H1 (cell line): ENCODE data around the gene SEMG2. TPM values are rescaled to one million over a fixed set of nuclear protein-coding genes. Genes with fewer than 3 reads are reported as not detected.

Experiments
- CTCF ChIA-PET: fragments of 300-600 bp; sonication (Branson Sonifier 250); formaldehyde crosslinking; loops from one replicate; lab custom pipeline; 2021; ENCODE audit not compliant: partially characterized antibody; lab: Charles Lee
- POLR2A ChIA-PET: fragments of 300-600 bp; sonication (Branson Sonifier 250); formaldehyde crosslinking; loops from one replicate; lab custom pipeline; 2021; ENCODE audit warnings: inconsistent platforms; ENCODE audit not compliant: partially characterized antibody; lab: Charles Lee
- DNase-seq, 2 experiments: peaks; one replicate each; pipeline versions ENCODE4 v3.0.0 to v3.0.0-alpha.2; 2010 to 2022; ENCODE audit warnings: low spot score in 2 of 2, low read depth in 1 of 2, mixed read lengths in 1 of 2
- FAIRE-seq: peaks from 2 replicates; lab custom pipeline; 2011; peaks lifted over from hg19 to GRCh38; lab: Jason Lieb, UNC
- H2AFZ ChIP-seq: 2 replicates; pipeline ENCODE4 v1.8.1; 2012; ENCODE audit warnings: low read length, inconsistent platforms
- H2AK5ac ChIP-seq: 2 replicates; pipeline ENCODE4 v1.6.1; 2013; ENCODE audit warnings: low read depth, low read length
- H2BK120ac ChIP-seq: replicated peaks from 2 replicates; pipeline ENCODE3; 2013; ENCODE audit warnings: low read depth, low read length, inconsistent platforms
- H2BK12ac ChIP-seq: 2 replicates; pipeline ENCODE4 v1.6.1; 2013; ENCODE audit warnings: low read depth, low read length
- H2BK15ac ChIP-seq: 2 replicates; pipeline ENCODE4 v1.6.1; 2013; ENCODE audit warnings: low read length
- H2BK20ac ChIP-seq: 2 replicates; pipeline ENCODE4 v1.6.1; 2013; ENCODE audit warnings: low read length
- H2BK5ac ChIP-seq: 2 replicates; pipeline ENCODE4 v1.6.1; 2013; ENCODE audit warnings: low read depth, low read length
- H3K14ac ChIP-seq: 2 replicates; pipeline ENCODE4 v1.6.1; 2013; ENCODE audit warnings: inconsistent platforms; ENCODE audit not compliant: insufficient read length
- H3K18ac ChIP-seq: 2 replicates; pipeline ENCODE4 v1.6.1; 2013; ENCODE audit warnings: low read length; ENCODE audit errors: extremely low read depth
- H3K23ac ChIP-seq: 2 replicates; pipeline ENCODE4 v1.6.1; 2013; ENCODE audit warnings: inconsistent platforms; ENCODE audit not compliant: insufficient read length
- H3K23me2 ChIP-seq: 2 replicates; pipeline ENCODE4 v1.6.1; 2013; ENCODE audit warnings: low read depth, low read length
- H3K27ac ChIP-seq: 2 replicates; pipeline ENCODE4 v1.6.1; 2011; ENCODE audit warnings: low read depth, low read length, inconsistent platforms
- H3K27me3 ChIP-seq, 4 experiments: replicated peaks in 1 of 4; 1 replicate in 1 of 4; 2 replicates in 3 of 4; pipeline versions ENCODE4 v1.6.1 to v1.8.1; 2011 to 2013; ENCODE audit warnings: low read length in 3 of 4, mild to moderate bottlenecking in 3 of 4, inconsistent platforms in 2 of 4, mixed read lengths in 2 of 4, moderate library complexity in 1 of 4; ENCODE audit not compliant: control insufficient read depth in 3 of 4, insufficient read depth in 3 of 4; ENCODE audit errors: extremely low read depth in 1 of 4
- H3K36me3 ChIP-seq, 4 experiments: 2 replicates each; pipeline versions ENCODE4 v1.6.1 to v1.8.1; 2011 to 2013; ENCODE audit warnings: mild to moderate bottlenecking in 4 of 4, low read length in 3 of 4, moderate library complexity in 2 of 4, control low read depth in 1 of 4, inconsistent platforms in 1 of 4; ENCODE audit not compliant: insufficient read depth in 4 of 4, control insufficient read depth in 2 of 4
- H3K4ac ChIP-seq: replicated peaks from 2 replicates; pipeline ENCODE3; 2013; ENCODE audit warnings: low read length, low read depth, mixed read lengths, inconsistent platforms; ENCODE audit not compliant: insufficient read length
- H3K4me1 ChIP-seq, 4 experiments: replicated peaks in 1 of 4; 1 replicate in 1 of 4; 2 replicates in 3 of 4; pipeline versions ENCODE4 v1.6.1 to v1.8.1; 2011 to 2013; ENCODE audit warnings: low read length in 3 of 4, inconsistent platforms in 2 of 4, mixed read lengths in 1 of 4; ENCODE audit not compliant: insufficient read depth in 4 of 4, control insufficient read depth in 3 of 4
- H3K4me2 ChIP-seq, 2 experiments: 2 replicates each; pipeline versions ENCODE4 v1.6.1 to v1.8.1; 2011 to 2013; ENCODE audit warnings: low read depth in 2 of 2, low read length in 2 of 2, control low read depth in 1 of 2, inconsistent platforms in 1 of 2, mild to moderate bottlenecking in 1 of 2; ENCODE audit not compliant: insufficient read depth in 1 of 2
- H3K4me3 ChIP-seq, 4 experiments: fragments of 200-600, 300-600 bp in 1 of 4; sonication (generic), shearing (Covaris generic), sonication (Bioruptor Twin) in 1 of 4; 2 replicates each; pipeline versions ENCODE4 v1.5.1 to v1.8.1; 2011 to 2016; ENCODE audit warnings: low read length in 4 of 4, low read depth in 3 of 4, control low read depth in 2 of 4, inconsistent platforms in 2 of 4, mild to moderate bottlenecking in 2 of 4, mixed read lengths in 1 of 4, moderate library complexity in 1 of 4; ENCODE audit not compliant: insufficient read depth in 2 of 4; ENCODE audit errors: extremely low read depth in 1 of 4
- H3K56ac ChIP-seq: replicated peaks from 2 replicates; pipeline ENCODE3; 2013; ENCODE audit warnings: low read depth, mild to moderate bottlenecking, mixed read lengths, low read length, inconsistent platforms; ENCODE audit not compliant: insufficient read length
- H3K79me1 ChIP-seq: 2 replicates; pipeline ENCODE4 v1.6.1; 2013; ENCODE audit warnings: low read depth, low read length, control low read depth
- H3K79me2 ChIP-seq, 2 experiments: 2 replicates each; pipeline versions ENCODE4 v1.6.1 to v1.8.1; 2012 to 2013; ENCODE audit warnings: low read length in 2 of 2, mild to moderate bottlenecking in 2 of 2, inconsistent platforms in 1 of 2; ENCODE audit not compliant: insufficient read depth in 2 of 2, control insufficient read depth in 1 of 2
- H3K9ac ChIP-seq, 4 experiments: replicated peaks in 1 of 4; 1 replicate in 1 of 4; 2 replicates in 3 of 4; pipeline versions ENCODE4 v1.6.1 to v1.8.1; 2011 to 2013; ENCODE audit warnings: low read depth in 3 of 4, low read length in 3 of 4, control low read depth in 2 of 4, mild to moderate bottlenecking in 2 of 4, moderate library complexity in 2 of 4, inconsistent platforms in 1 of 4; ENCODE audit errors: extremely low read depth in 1 of 4
- H3K9me3 ChIP-seq, 2 experiments: 2 replicates each; pipeline versions ENCODE4 v1.6.1 to v1.8.1; 2012 to 2013; ENCODE audit warnings: mild to moderate bottlenecking in 2 of 2, moderate library complexity in 2 of 2, control low read depth in 1 of 2, inconsistent platforms in 1 of 2, low read depth in 1 of 2, low read length in 1 of 2, mixed read lengths in 1 of 2; ENCODE audit not compliant: insufficient read depth in 2 of 2
- H4K20me1 ChIP-seq, 2 experiments: replicated peaks in 1 of 2; 2 replicates each; pipeline versions ENCODE3 to v1.8.1; 2011 to 2013; ENCODE audit warnings: inconsistent platforms in 2 of 2, low read length in 2 of 2, mild to moderate bottlenecking in 1 of 2; ENCODE audit not compliant: insufficient read depth in 2 of 2, control insufficient read depth in 1 of 2
- H4K5ac ChIP-seq: 2 replicates; pipeline ENCODE4 v1.6.1; 2013; ENCODE audit warnings: low read length, low read depth, mixed read lengths, inconsistent platforms; ENCODE audit not compliant: insufficient read length
- H4K8ac ChIP-seq: 2 replicates; pipeline ENCODE4 v1.8.0; 2013; ENCODE audit warnings: mild to moderate bottlenecking, moderate library complexity, low read length, inconsistent platforms; ENCODE audit not compliant: insufficient read depth; ENCODE audit errors: extremely low read depth
- H4K91ac ChIP-seq: replicated peaks from 2 replicates; pipeline ENCODE3; 2013; ENCODE audit warnings: low read length, mixed read lengths, inconsistent platforms; ENCODE audit not compliant: insufficient read length
- BCL11A ChIP-seq, 2 experiments: IDR thresholded peaks; one replicate each; pipeline ENCODE4 v1.6.1; 2011; ENCODE audit warnings: low read depth in 2 of 2, low read length in 2 of 2, mild to moderate bottlenecking in 2 of 2
- CBX8 ChIP-seq: fragments of 300-800, 300-1000 bp; sonication (generic); IDR thresholded peaks from 2 replicates; pipeline ENCODE4 v1.7.1; 2016; ENCODE audit warnings: low read depth, low read length, borderline replicate concordance
- CTBP2 ChIP-seq: IDR thresholded peaks from 2 replicates; pipeline ENCODE4 v1.7.0; 2011; ENCODE audit warnings: borderline replicate concordance, mild to moderate bottlenecking, moderate library complexity, mixed read lengths, low read length; ENCODE audit not compliant: insufficient read depth, insufficient read length
- JUN ChIP-seq: IDR thresholded peaks from 2 replicates; pipeline ENCODE4 v1.6.1; 2011; ENCODE audit warnings: low read depth, mild to moderate bottlenecking, improper control_type of control experiment, low read length
- KDM1A ChIP-seq: fragments of 200-600, 300-600 bp; sonication (generic); IDR thresholded peaks from 2 replicates; pipeline ENCODE4 v1.7.1; 2016; ENCODE audit warnings: mild to moderate bottlenecking, low read length, borderline replicate concordance
- KDM4A ChIP-seq: IDR thresholded peaks from one replicate; pipeline ENCODE4 v1.7.1; 2012; ENCODE audit warnings: low read depth, mild to moderate bottlenecking, moderate library complexity, low read length, inconsistent platforms; ENCODE audit not compliant: severe bottlenecking
- RAD21 ChIP-seq, 2 experiments: IDR thresholded peaks in 1 of 2; conservative IDR thresholded peaks in 1 of 2; 2 replicates each; pipeline ENCODE4 v1.6.1; 2011; ENCODE audit warnings: low read depth in 2 of 2, low read length in 2 of 2, improper control_type of control experiment in 1 of 2, inconsistent platforms in 1 of 2, mild to moderate bottlenecking in 1 of 2, moderate library complexity in 1 of 2
- RBBP5 ChIP-seq: IDR thresholded peaks from 2 replicates; pipeline ENCODE4 v1.7.1; 2012; ENCODE audit warnings: low read depth, mild to moderate bottlenecking, inconsistent platforms, low read length, moderate library complexity, borderline replicate concordance
- RNF2 ChIP-seq: fragments of 200-900, 300-1000 bp; sonication (generic); IDR thresholded peaks from 2 replicates; pipeline ENCODE4 v1.7.1; 2016; ENCODE audit warnings: borderline replicate concordance, low read depth, mild to moderate bottlenecking, antibody characterized with exemption, low read length; ENCODE audit not compliant: poor library complexity, severe bottlenecking; ENCODE audit errors: missing control alignments
- RXRA ChIP-seq: IDR thresholded peaks from 2 replicates; pipeline ENCODE4 v1.6.1; 2011; ENCODE audit warnings: low read depth, mild to moderate bottlenecking, low read length, moderate library complexity; ENCODE audit not compliant: insufficient read depth
- TCF12 ChIP-seq: IDR thresholded peaks from 2 replicates; pipeline ENCODE4 v1.6.1; 2011; ENCODE audit warnings: low read depth, mild to moderate bottlenecking, low read length
- WGBS, 2 experiments: shearing (Covaris generic) in 1 of 2; methylation state at CpG; one replicate each; pipeline versions ENCODE4 v1.1.6 to v1.1.7; 2013 to 2015; ENCODE audit warnings: low lambda C conversion rate in 2 of 2, mixed read lengths in 2 of 2, inconsistent platforms in 1 of 2, low coverage in 1 of 2, missing lambda C conversion rate in 1 of 2; ENCODE audit not compliant: insufficient replicate concordance in 2 of 2, insufficient coverage in 1 of 2, insufficient read length in 1 of 2; ENCODE audit errors: extremely low coverage in 1 of 2, missing lambda C conversion rate in 1 of 2; 5-methylcytosine and 5-hydroxymethylcytosine counted together
- polyA plus RNA-seq, 7 experiments: library from polyadenylated mRNA; depleted of rRNA in 3 of 7; stranded (reverse) in 5 of 7; unstranded in 2 of 7; fragments of >200 nt in 5 of 7; fragments of 200-250 nt in 2 of 7; gene quantifications; 1 replicate in 5 of 7; 2 replicates in 1 of 7; 4 replicates in 1 of 7; pipeline versions ENCODE4 v1.2.1 to v1.2.3, GENCODE V29; 2011 to 2013; ENCODE audit warnings: missing spikeins in 2 of 7, mixed read lengths in 2 of 7
- total RNA-seq: library from RNA; stranded (reverse); fragmentation: NEBNext Ultra II Directional; extraction: Animal tissue kit (Norgen Biotek cat#: 25700); gene quantifications from 2 replicates; pipeline ENCODE4 v1.2.1, GENCODE V29; 2021

SEMG2 gene
- total and polyA plus RNA-seq, 2 of the 8 experiments (the other 6 are each of a cell fraction or from before 2014, with no cell fraction given), result not detected

DNA sequence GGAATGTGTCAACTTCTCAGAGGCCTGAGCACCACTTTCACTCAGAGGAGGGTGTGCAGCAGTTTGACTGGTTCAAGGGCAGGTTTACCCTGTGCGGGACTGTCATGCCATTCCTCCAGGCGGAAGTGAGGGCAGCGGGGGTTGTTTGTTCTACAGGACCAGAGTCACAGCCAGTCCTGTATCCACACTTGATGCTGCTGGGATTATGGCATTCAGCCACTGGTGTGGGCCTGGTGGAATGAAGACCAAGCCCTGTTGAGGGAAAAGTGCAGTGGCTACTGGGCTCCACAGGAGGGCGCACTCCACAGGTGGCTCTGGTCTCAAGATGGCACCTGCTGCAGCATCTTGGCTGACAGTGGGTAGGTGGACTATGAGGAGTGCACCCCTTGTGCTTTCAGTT lies 14.8 kb downstream of the SEMG2 start:
- no peaks in the 10 kb centered on the region for H4K20me1 ChIP-seq
- H3K56ac ChIP-seq, result no peak overlapping the region
- no peak overlapping the region for H3K27ac ChIP-seq
- no peaks in the 10 kb centered on the region; a peak in 1 of 7 replicates for H3K4me1 ChIP-seq
- 0 out of 2 replicates have a peak overlapping the region, but pooled peaks have one; percentile 16 for H2BK15ac ChIP-seq
- H4K91ac ChIP-seq, result no peak overlapping the region
- H3K14ac ChIP-seq, result no peak overlapping the region
- no peaks in the 10 kb centered on the region; a peak in 1 of 7 replicates for H3K27me3 ChIP-seq
- DNase-seq (peak; percentile 34 to 84), FAIRE-seq (peak; percentile 77)
- no peak overlapping the region for H4K5ac ChIP-seq
- no peak overlapping the region for H2BK5ac ChIP-seq
- 68% methylated on average over 4 of the region's 4 CpGs; no CpG with 5 or more reads in 1 of the 2 experiments for WGBS, 2 experiments
- H3K9ac ChIP-seq, result no peak overlapping the region
- ChIA-PET CTCF (interaction anchor here (0.6 to 3.4 kb wide), 5 partner anchors 10 to 116 kb away, joined by 3 to 31 read pairs (median 7); no protein-coding TSS in a partner anchor), POLR2A (no interaction called here)
- H3K23me2 ChIP-seq, result no peaks in the 10 kb centered on the region
- H3K79me1 ChIP-seq, result no peaks in the 10 kb centered on the region
- H2BK12ac ChIP-seq, result no peak overlapping the region
- H3K23ac ChIP-seq, result no peak overlapping the region
- 0 out of 2 replicates have a peak overlapping the region, but pooled peaks have one; percentile 52 for H2AFZ ChIP-seq
- H2AK5ac ChIP-seq, result no peak overlapping the region
- H4K8ac ChIP-seq, result peak overlapping the region; percentile 73
- H3K4me3 ChIP-seq, result no peak overlapping the region
- no peak overlapping the region for H2BK120ac ChIP-seq
- no peak overlapping the region for H3K4ac ChIP-seq
- no peak overlapping the region for H2BK20ac ChIP-seq
- no peaks in the 10 kb centered on the region for H3K36me3 ChIP-seq
- no peaks in the 10 kb centered on the region; a peak in 2 of 4 replicates for H3K9me3 ChIP-seq
- no peak overlapping the region for H3K18ac ChIP-seq
- H3K4me2 ChIP-seq, result no peak overlapping the region
- no peaks in the 10 kb centered on the region for H3K79me2 ChIP-seq
- 0 out of 2 replicates have a peak, but pooled peaks have one; percentile 37 for TF ChIP-seq TCF12
- no peak for TF ChIP-seq KDM1A
- no peak for TF ChIP-seq BCL11A (IDR thresholded peaks at IDR 0.05; ENCODE audit: low read depth in 2 of 2, low read length in 2 of 2)
- TF ChIP-seq RNF2, result no peak
- no peak for TF ChIP-seq RBBP5
- no peak for TF ChIP-seq KDM4A
- TF ChIP-seq JUN, result no peak
- TF ChIP-seq RXRA, result no peak
- TF ChIP-seq RAD21 (IDR thresholded peaks at IDR 0.05 in 1 of 2, conservative IDR thresholded peaks at IDR 0.05 in 1 of 2; ENCODE audit: low read depth in 2 of 2, low read length in 2 of 2), result peak; percentile 69 to 81
- TF ChIP-seq CTBP2, result no peak
- TF ChIP-seq CBX8, result no peak
